ENCODE measurements around the gene ITPRIP.

DNA sequence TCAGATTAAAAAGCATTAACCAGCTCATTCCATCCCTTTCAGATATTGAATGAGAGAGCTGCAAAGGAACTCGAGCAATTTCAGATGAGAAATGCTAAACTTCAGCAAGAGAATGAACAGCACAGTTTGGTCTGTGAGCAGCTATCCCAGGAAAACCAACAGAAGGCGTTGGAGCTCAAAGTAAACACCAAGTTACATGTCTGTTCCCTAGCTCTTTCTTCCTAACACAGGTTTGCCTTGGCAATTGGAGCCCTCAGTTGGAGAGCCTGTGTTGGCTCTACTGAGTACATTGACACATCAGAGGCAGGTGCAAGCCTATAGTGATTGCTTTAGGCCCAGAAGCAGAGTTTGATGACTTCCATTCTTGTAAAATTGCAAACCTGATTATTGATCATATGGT lies 30.1 kb upstream of the ITPRIP start:
- no peak for TF ChIP-seq CTCF (IDR thresholded peaks at IDR 0.05)
- no peak for TF ChIP-seq POLR2A (IDR thresholded peaks at IDR 0.05)
